Left kidney (tissue), 2 donors: Measurements from ENCODE around the gene MIDN. TPM values are rescaled to one million over a fixed set of nuclear protein-coding genes. Genes with fewer than 3 reads are reported as not detected.

Experiments used
- DNase-seq: peaks from one replicate; pipeline ENCODE4 v3.0.0-alpha.2; 2013
- polyA plus RNA-seq: library from polyadenylated mRNA; unstranded; fragments of 120-200 nt; gene quantifications from one replicate; pipeline ENCODE4 v1.2.1, GENCODE V29; 2013; ENCODE audit not compliant: insufficient read length

The MIDN gene
- polyA plus RNA-seq, 1 donor = 43.8 TPM

GRCh38 chr19:1279782-1280341 lies 31.5 kb downstream of the MIDN start:
- DNase-seq = peak; percentile 79

- DNase-seq = no peak
These were observed 32.5 kb downstream of the MIDN start for GRCh38 chr19:1280636-1281568.

- DNase-seq = no peak
These were observed 33.3 kb downstream of the MIDN start for GRCh38 chr19:1281569-1282287.

GRCh38 chr19:1282588-1283206 lies 34.3 kb downstream of the MIDN start:
- DNase-seq = no peak

GRCh38 chr19:1283207-1283916 lies 35.0 kb downstream of the MIDN start:
- no peak for DNase-seq

- DNase-seq = no peak
These were observed 35.5 kb downstream of the MIDN start for GRCh38 chr19:1283917-1284292.

- no peak for DNase-seq
These were observed 36.1 kb downstream of the MIDN start for GRCh38 chr19:1284293-1284978.

- no peak for DNase-seq
These were observed 36.8 kb downstream of the MIDN start for GRCh38 chr19:1284979-1285736.

- DNase-seq = no peak
These were observed 37.5 kb downstream of the MIDN start, which contains the start of gene EFNA2 for GRCh38 chr19:1285737-1286360. Gene EFNA2, plus strand, starts transcription at chr19:1285873. Its CDS starts 296 bp downstream, at chr19:1286169.

GRCh38 chr19:1286487-1287353 lies 38.3 kb downstream of the MIDN start:
- no peak for DNase-seq

- DNase-seq = no peak
These were observed 39.2 kb downstream of the MIDN start for GRCh38 chr19:1287354-1288225.

- DNase-seq = no peak
These were observed 39.8 kb downstream of the MIDN start for GRCh38 chr19:1288226-1288612.

GRCh38 chr19:1288833-1289685 lies 40.7 kb downstream of the MIDN start:
- no peak for DNase-seq

- no peak for DNase-seq
These were observed 41.3 kb downstream of the MIDN start for GRCh38 chr19:1289686-1290025.

- no peak for DNase-seq
These were observed 41.9 kb downstream of the MIDN start for GRCh38 chr19:1290196-1290702.
